GM18870 (cell line): ENCODE measurements around the gene GRAP2.

Experiments
- ATAC-seq: cut with Tn5 transposase; IDR thresholded peaks from one replicate; pipeline ENCODE4 v1.9.1; 2021; ENCODE audit warnings: moderate library complexity; ENCODE audit not compliant: unreplicated experiment

GRAP2 gene

GRCh38 chr22:40008726-40009291 is 107.9 kb downstream of the GRAP2 start:
- no peak for ATAC-seq

- ATAC-seq: no peak
These were observed 108.4 kb downstream of the GRAP2 start for GRCh38 chr22:40009292-40009774.

- no peak for ATAC-seq
These were observed 109.2 kb downstream of the GRAP2 start for GRCh38 chr22:40009951-40010671.

GRCh38 chr22:40010746-40011145 is 109.9 kb downstream of the GRAP2 start:
- ATAC-seq: no peak

GRCh38 chr22:40014667-40015248 is 113.9 kb downstream of the GRAP2 start:
- ATAC-seq: no peak

- ATAC-seq: no peak
These were observed 114.6 kb downstream of the GRAP2 start for GRCh38 chr22:40015358-40015976.

GRCh38 chr22:40018051-40018450 is 117.2 kb downstream of the GRAP2 start:
- no peak for ATAC-seq

GRCh38 chr22:40019100-40019499 is 118.2 kb downstream of the GRAP2 start:
- no peak for ATAC-seq

- no peak for ATAC-seq
These were observed 120.1 kb downstream of the GRAP2 start for GRCh38 chr22:40020956-40021355.

GRCh38 chr22:40021401-40022000 is 120.6 kb downstream of the GRAP2 start:
- no peak for ATAC-seq

GRCh38 chr22:40022536-40023240 is 121.8 kb downstream of the GRAP2 start:
- ATAC-seq: no peak
